HuH-7.5 (cell line): ENCODE data around the gene VWA5A.
"Not testable (repeated sequence)": the region's sequence is repeated elsewhere in the genome, so short reads cannot be mapped to it uniquely, and the experiment has no call there.

Source experiments
- DNase-seq: peaks from one replicate; pipeline ENCODE4 v3.0.0; 2011; ENCODE audit warnings: low spot score

VWA5A gene

GRCh38 chr11:124094731-124095130, 20.5 kb upstream of the VWA5A start:
- no peak for DNase-seq

- no peak for DNase-seq
These were observed 18.9 kb upstream of the VWA5A start for GRCh38 chr11:124096364-124096763.

- no peak for DNase-seq
These were observed 17.1 kb upstream of the VWA5A start for GRCh38 chr11:124098141-124098540.

- no peak for DNase-seq
These were observed 13.5 kb upstream of the VWA5A start for GRCh38 chr11:124101737-124102136.

GRCh38 chr11:124108156-124108555, 7.1 kb upstream of the VWA5A start:
- DNase-seq: no peak

- no peak for DNase-seq
These were observed 5.9 kb upstream of the VWA5A start for GRCh38 chr11:124109377-124109776.

- no peak for DNase-seq
These were observed 5.0 kb upstream of the VWA5A start for GRCh38 chr11:124110201-124110600.

- DNase-seq: no peak
These were observed 1.4 kb upstream of the VWA5A start for GRCh38 chr11:124113890-124114289.

GRCh38 chr11:124115782-124116616, 749 bp downstream of the VWA5A start:
- DNase-seq: no peak

GRCh38 chr11:124119103-124119502, 3.9 kb downstream of the VWA5A start:
- DNase-seq: no peak

GRCh38 chr11:124120891-124121290, 5.6 kb downstream of the VWA5A start:
- DNase-seq: no peak

GRCh38 chr11:124122123-124122522, 6.9 kb downstream of the VWA5A start:
- DNase-seq: no peak

- DNase-seq: no peak
These were observed 8.4 kb downstream of the VWA5A start for GRCh38 chr11:124123622-124124021.

- DNase-seq: not testable (repeated sequence)
These were observed 11.9 kb downstream of the VWA5A start for GRCh38 chr11:124127134-124127533.

- DNase-seq: no peak
These were observed 27.8 kb downstream of the VWA5A start for GRCh38 chr11:124143034-124143433.

GRCh38 chr11:124147951-124148350, 32.7 kb downstream of the VWA5A start:
- no peak for DNase-seq

GRCh38 chr11:124150684-124151083, 35.4 kb downstream of the VWA5A start:
- DNase-seq: no peak

GRCh38 chr11:124152770-124153407, 37.6 kb downstream of the VWA5A start:
- DNase-seq: no peak

- DNase-seq: no peak
These were observed 38.6 kb downstream of the VWA5A start for GRCh38 chr11:124153821-124154220.

- DNase-seq: no peak
These were observed 44.2 kb downstream of the VWA5A start for GRCh38 chr11:124159481-124159880.

- no peak for DNase-seq
These were observed 45.7 kb downstream of the VWA5A start for GRCh38 chr11:124160986-124161385.

- no peak for DNase-seq
These were observed 52.6 kb downstream of the VWA5A start for GRCh38 chr11:124167826-124168231.

- no peak for DNase-seq
These were observed 53.5 kb downstream of the VWA5A start for GRCh38 chr11:124168796-124169195.

GRCh38 chr11:124170315-124170714, 55.1 kb downstream of the VWA5A start:
- not testable (repeated sequence) for DNase-seq
